Lower leg skin (tissue), 3 donors: ENCODE measurements around the gene SLIT3.

Experiments used
- CTCF ChIP-seq, 3 donors: fragments of 450-650 bp; IDR thresholded peaks; one replicate each; pipeline ENCODE4 v1.5.1; 2016; ENCODE audit warnings: antibody characterized with exemption in 3 of 3, mild to moderate bottlenecking in 3 of 3, moderate library complexity in 2 of 3
- POLR2A ChIP-seq, 2 donors: fragments of 450-650 bp; IDR thresholded peaks; one replicate each; pipeline ENCODE4 v1.6.1; 2016 to 2017; ENCODE audit warnings: antibody characterized with exemption in 2 of 2, mild to moderate bottlenecking in 1 of 2, moderate library complexity in 1 of 2

- no peak for TF ChIP-seq CTCF (IDR thresholded peaks at IDR 0.05)
- no peak for TF ChIP-seq POLR2A (IDR thresholded peaks at IDR 0.05)
Measured at GRCh38 chr5:169248550-169248949, 52.4 kb downstream of the SLIT3 start.
